AG04449 (cell line): ENCODE results near the gene RHBDF2.
A peak's percentile ranks its signal among the peaks of the same experiment; 100 is the strongest.

Experiments used
- CTCF ChIA-PET: fragments of 350-600 bp; formaldehyde crosslinking; extraction: SDS; loops from one replicate; lab custom pipeline; 2021; ENCODE audit warnings: antibody characterized with exemption; lab: Yijun Ruan, JAX
- POLR2A ChIA-PET: fragments of 400-600, 350-600 bp; formaldehyde crosslinking; extraction: SDS; loops from one replicate; lab custom pipeline; 2020; ENCODE audit warnings: antibody characterized with exemption, inconsistent platforms; lab: Yijun Ruan, JAX
- DNase-seq: peaks from one replicate; pipeline ENCODE4 v3.0.0-alpha.2; 2010; ENCODE audit warnings: low read depth, low spot score
- H3K4me3 ChIP-seq: 2 replicates; pipeline ENCODE4 v1.5.1; 2011; ENCODE audit warnings: low read depth, mild to moderate bottlenecking, control low read depth, low read length
- CTCF ChIP-seq: IDR thresholded peaks from one replicate; pipeline ENCODE4 v1.5.1; 2011; ENCODE audit warnings: mild to moderate bottlenecking, moderate library complexity, low read length, control low read depth, inconsistent platforms; ENCODE audit not compliant: insufficient read depth; ENCODE audit errors: missing control alignments

RHBDF2 gene

GRCh38 chr17:76539631-76540271 lies 38.5 kb upstream of the RHBDF2 start, which contains the start of gene PRCD:
Gene PRCD, plus strand, starts transcription at chr17:76540044. Its CDS starts 98 bp downstream, at chr17:76540142.
- TF ChIP-seq CTCF, result no peak
- ChIA-PET CTCF (interaction anchor here (1.0 to 10.2 kb wide), 7 partner anchors 8 to 73 kb away, joined by 3 to 180 read pairs (median 14); no protein-coding TSS in a partner anchor), POLR2A (interaction anchor here (2.1 kb wide), 1 partner anchor 17 kb away, joined by 5 read pairs; no protein-coding TSS in a partner anchor)
- no peak for DNase-seq
- peak within 1 kb of the TSS; percentile 51 for H3K4me3 ChIP-seq

GRCh38 chr17:76538941-76539570 lies 37.8 kb upstream of the RHBDF2 start:
- no peak for DNase-seq
- ChIA-PET POLR2A (interaction anchor here (2.1 kb wide), 1 partner anchor 18 kb away, joined by 5 read pairs; no protein-coding TSS in a partner anchor), CTCF (interaction anchor here (0.7 to 10.2 kb wide), 7 partner anchors 8 to 174 kb away, joined by 3 to 180 read pairs (median 14); no protein-coding TSS in a partner anchor)
- TF ChIP-seq CTCF, result no peak
- H3K4me3 ChIP-seq, result no peak overlapping the region

GRCh38 chr17:76538281-76538931 lies 37.2 kb upstream of the RHBDF2 start:
- H3K4me3 ChIP-seq, result no peak overlapping the region
- DNase-seq, result no peak
- ChIA-PET CTCF (interaction anchor here (0.7 to 10.2 kb wide), 3 partner anchors 16 to 175 kb away, joined by 3 to 180 read pairs (median 23); no protein-coding TSS in a partner anchor), POLR2A (no interaction called here)
- no peak for TF ChIP-seq CTCF

- H3K4me3 ChIP-seq, result peak within 1 kb of the TSS; percentile 40
- TF ChIP-seq CTCF, result no peak
- ChIA-PET CTCF (interaction anchor here (2.0 to 10.2 kb wide), 2 partner anchors 9 to 15 kb away, joined by 10 to 180 read pairs; no protein-coding TSS in a partner anchor), POLR2A (interaction anchor here (0.5 kb wide), 1 partner anchor 32 kb away, joined by 3 read pairs; a partner anchor contains a TSS)
- no peak for DNase-seq
These were observed 36.5 kb upstream of the RHBDF2 start, which contains the start of gene CYGB for GRCh38 chr17:76537578-76538280. Gene CYGB, minus strand, starts transcription at chr17:76537709. Its CDS starts 167 bp downstream, at chr17:76537542.

GRCh38 chr17:76537288-76537577 lies 36.0 kb upstream of the RHBDF2 start:
- ChIA-PET CTCF (interaction anchor here (1.4 to 2.0 kb wide), 4 partner anchors 9 to 87 kb away, joined by 3 to 14 read pairs (median 8); no protein-coding TSS in a partner anchor), POLR2A (interaction anchor here (0.5 kb wide), 1 partner anchor 32 kb away, joined by 3 read pairs; a partner anchor contains a TSS)
- no peak for TF ChIP-seq CTCF
- DNase-seq, result no peak
- H3K4me3 ChIP-seq, result peak overlapping the region; percentile 40
